ENCODE data around the gene PER1. TPM values are rescaled to one million over a fixed set of nuclear protein-coding genes. Genes with fewer than 3 reads are reported as not detected.
"Not testable (repeated sequence)": the region's sequence is repeated elsewhere in the genome, so short reads cannot be mapped to it uniquely, and the experiment has no call there.

PER1 gene
- total RNA-seq, 1 donor from 2014 or later: 21.9 TPM

DNA sequence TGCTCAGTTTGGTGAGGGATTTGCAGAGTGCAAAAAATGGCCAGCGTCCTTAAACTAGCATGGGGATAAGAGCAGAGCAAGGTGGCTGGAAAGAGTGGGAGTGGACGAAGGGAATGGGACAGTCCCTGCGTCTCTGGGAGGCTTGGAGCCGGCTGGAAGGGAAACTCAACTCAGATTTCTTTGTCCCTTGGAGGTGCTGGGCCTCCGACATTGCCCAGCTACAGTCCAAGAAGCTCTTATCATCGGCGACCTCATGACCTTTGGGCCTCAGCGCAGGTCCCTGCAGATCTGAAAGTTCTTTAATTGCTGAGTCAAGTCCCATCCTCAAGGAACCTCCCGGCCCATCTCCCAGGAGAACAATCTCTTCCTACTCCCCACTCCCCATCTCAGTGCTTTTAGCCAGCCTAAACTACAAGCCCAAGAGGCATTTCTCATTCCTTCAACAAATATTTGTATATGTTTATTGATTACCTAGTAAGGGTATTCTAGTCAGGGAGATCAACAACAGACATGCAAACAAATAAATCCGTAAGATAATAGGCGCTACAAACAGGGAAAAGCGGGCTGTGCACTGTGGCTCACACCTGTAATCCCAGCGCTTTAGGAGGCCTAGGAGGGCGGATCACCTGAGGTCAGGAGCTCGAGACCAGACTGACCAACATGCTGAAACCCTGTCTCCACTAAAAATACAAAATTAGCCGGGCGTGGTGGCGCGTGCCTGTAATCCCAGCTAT lies 25.0 kb upstream of the PER1 start:
- TF ChIP-seq, protein P1, sequence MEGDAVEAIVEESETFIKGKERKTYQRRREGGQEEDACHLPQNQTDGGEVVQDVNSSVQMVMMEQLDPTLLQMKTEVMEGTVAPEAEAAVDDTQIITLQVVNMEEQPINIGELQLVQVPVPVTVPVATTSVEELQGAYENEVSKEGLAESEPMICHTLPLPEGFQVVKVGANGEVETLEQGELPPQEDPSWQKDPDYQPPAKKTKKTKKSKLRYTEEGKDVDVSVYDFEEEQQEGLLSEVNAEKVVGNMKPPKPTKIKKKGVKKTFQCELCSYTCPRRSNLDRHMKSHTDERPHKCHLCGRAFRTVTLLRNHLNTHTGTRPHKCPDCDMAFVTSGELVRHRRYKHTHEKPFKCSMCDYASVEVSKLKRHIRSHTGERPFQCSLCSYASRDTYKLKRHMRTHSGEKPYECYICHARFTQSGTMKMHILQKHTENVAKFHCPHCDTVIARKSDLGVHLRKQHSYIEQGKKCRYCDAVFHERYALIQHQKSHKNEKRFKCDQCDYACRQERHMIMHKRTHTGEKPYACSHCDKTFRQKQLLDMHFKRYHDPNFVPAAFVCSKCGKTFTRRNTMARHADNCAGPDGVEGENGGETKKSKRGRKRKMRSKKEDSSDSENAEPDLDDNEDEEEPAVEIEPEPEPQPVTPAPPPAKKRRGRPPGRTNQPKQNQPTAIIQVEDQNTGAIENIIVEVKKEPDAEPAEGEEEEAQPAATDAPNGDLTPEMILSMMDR (IDR thresholded peaks at IDR 0.05; ENCODE audit: insufficient read depth, low read length, severe bottlenecking): no peak
- FAIRE-seq (no peak), DNase-seq (ENCODE audit: low read depth) (no peak)
- Histone ChIP-seq H3K36me3 (ENCODE audit: control insufficient read depth, insufficient read depth, low read length) (no peaks in the 10 kb centered on the region), H3K27me3 (ENCODE audit: control insufficient read depth, insufficient read depth, low read length) (no peaks in the 10 kb centered on the region), H3K4me3 (ENCODE audit: low read depth, low read length) (peak overlapping the region; percentile 63)

DNA sequence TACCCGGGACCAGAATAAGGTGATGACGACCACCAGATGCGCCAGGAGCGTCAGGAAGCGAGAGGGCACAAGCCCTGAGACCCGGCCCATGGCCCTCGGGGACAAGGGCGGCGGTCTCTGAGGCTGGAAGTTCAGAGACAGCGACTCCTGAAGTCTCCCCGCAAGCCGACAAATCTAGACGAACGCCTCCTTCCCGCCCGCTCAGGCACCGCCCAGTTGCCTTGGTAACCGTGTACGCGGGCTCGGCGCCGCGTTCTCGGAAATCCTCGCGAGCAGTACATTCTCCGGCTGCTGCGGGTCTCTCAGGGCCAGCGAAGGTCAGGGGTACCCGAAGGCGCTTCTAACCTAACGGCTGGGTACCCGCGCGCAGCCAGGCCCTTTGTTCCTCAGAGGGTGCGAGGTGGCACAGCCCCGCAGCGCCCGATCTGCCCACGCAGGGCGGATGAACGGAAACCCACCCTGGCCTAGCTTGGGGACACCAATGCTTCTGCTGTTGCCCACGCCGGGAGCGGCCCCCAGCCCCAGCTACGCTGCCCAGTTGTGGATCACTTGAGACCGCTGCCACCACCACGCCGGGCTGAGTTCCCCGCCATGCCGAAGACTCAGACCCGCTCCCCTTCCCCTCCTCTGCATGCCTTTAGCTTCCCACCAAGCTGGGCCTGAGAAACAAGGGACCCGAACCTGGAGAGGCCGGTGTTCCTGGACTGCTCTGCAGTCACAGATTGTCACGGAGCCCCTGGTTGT lies 24.2 kb upstream of the PER1 start, which contains the start of gene TMEM107:
Gene TMEM107, minus strand, starts transcription at position 184 of the 744 bp plus-strand sequence. Its CDS starts 94 bp downstream, at position 90.
- TF ChIP-seq, protein P1 (IDR thresholded peaks at IDR 0.05; ENCODE audit: insufficient read depth, low read length, severe bottlenecking): peak; percentile 22

DNA sequence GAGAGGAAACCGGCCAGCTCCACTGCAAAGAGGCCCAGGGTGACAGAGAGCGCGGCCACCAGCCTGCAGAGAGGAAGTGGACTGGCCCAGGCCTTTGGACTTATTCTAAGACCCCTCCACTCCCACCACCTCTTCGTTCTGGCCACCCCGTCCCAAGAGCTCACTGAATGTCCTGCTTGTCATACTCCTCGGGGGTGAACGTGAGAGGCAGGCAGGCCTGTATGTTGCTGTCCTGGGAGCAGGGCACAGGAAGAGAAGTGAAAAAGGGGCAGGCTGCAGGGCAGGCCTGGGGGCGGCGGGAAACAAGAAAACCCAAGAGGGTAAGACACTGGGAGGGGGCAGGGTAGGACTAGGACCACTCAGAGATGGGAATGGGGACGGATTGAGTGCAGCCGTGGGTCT lies 23.6 kb upstream of the PER1 start:
- TF ChIP-seq, protein P1 (IDR thresholded peaks at IDR 0.05; ENCODE audit: insufficient read depth, low read length, severe bottlenecking): no peak
- FAIRE-seq (no peak), DNase-seq (ENCODE audit: low read depth) (no peak)
- no peaks in the 10 kb centered on the region for H3K27me3 ChIP-seq (ENCODE audit: control insufficient read depth, insufficient read depth, low read length)
- peak overlapping the region; percentile 63 for H3K4me3 ChIP-seq (ENCODE audit: low read depth, low read length)
- H3K36me3 ChIP-seq (ENCODE audit: control insufficient read depth, insufficient read depth, low read length): no peaks in the 10 kb centered on the region

More for the DNA sequence above, 24.2 kb upstream of the PER1 start, which contains the start of gene TMEM107:
- FAIRE-seq (no peak), DNase-seq (ENCODE audit: low read depth) (peak; percentile 77)
- H3K27me3 ChIP-seq (ENCODE audit: control insufficient read depth, insufficient read depth, low read length): no peaks in the 10 kb centered on the region
- no peaks in the 10 kb centered on the region for H3K36me3 ChIP-seq (ENCODE audit: control insufficient read depth, insufficient read depth, low read length)
- peak within 1 kb of the TSS; percentile 63 for H3K4me3 ChIP-seq (ENCODE audit: low read depth, low read length)

DNA sequence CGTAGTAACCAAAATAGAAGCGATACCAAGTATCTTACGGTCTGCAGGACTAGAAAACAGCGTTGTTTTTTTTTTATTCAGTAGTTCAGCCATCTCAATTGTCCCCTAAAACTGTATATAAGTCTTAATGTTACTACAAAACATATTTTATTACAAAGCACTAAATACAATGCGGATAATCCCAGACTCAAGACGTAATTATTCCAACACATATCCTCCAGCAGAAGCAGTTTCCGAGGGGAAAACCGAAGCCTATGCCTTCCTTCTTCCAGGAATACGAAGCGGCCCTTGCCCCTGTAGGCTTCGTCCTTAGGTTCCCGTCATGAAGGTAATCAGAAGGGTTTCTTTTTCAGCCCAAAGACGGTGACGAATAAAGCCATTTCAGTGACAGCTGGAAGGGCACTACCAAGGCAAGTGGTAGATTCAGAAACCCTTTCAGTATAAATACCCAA lies 21.7 kb upstream of the PER1 start:
- H3K4me3 ChIP-seq (ENCODE audit: low read depth, low read length): peak overlapping the region; percentile 42
- DNase-seq (ENCODE audit: low read depth): no peak
- H3K27me3 ChIP-seq (ENCODE audit: control insufficient read depth, insufficient read depth, low read length): no peaks in the 10 kb centered on the region
- TF ChIP-seq, protein P1 (IDR thresholded peaks at IDR 0.05; ENCODE audit: insufficient read depth, low read length, severe bottlenecking): no peak
- no peak for FAIRE-seq
- no peaks in the 10 kb centered on the region for H3K36me3 ChIP-seq (ENCODE audit: control insufficient read depth, insufficient read depth, low read length)

- TF ChIP-seq, protein P1 (IDR thresholded peaks at IDR 0.05; ENCODE audit: insufficient read depth, low read length, severe bottlenecking): no peak
- DNase-seq (ENCODE audit: low read depth) (peak; percentile 98), FAIRE-seq (no peak)
- Histone ChIP-seq H3K36me3 (ENCODE audit: control insufficient read depth, insufficient read depth, low read length) (no peaks in the 10 kb centered on the region), H3K27me3 (ENCODE audit: control insufficient read depth, insufficient read depth, low read length) (no peaks in the 10 kb centered on the region), H3K4me3 (ENCODE audit: low read depth, low read length) (peak overlapping the region; percentile 42)
These were observed 21.1 kb upstream of the PER1 start for GRCh38 chr17:8173056-8173870.

DNA sequence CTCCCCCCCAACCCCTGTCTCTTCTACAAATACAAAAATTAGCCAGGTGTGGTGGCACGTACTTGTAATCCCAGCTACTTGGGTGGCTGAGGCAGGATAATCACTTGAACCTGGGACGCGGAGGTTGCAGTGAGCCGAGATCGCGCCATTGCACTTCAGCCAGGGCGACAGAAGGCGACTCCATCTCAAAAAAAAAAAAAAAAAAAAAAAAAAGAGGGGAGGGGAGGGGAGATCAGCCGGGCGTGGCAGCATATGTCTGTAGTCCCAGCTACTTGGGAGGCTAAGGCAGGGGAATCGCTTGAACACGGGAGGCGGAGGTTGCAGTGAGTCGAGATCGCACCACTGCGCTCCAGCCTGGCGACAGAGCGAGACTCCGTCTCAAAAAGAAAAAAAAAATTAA lies 18.0 kb upstream of the PER1 start:
- H3K27me3 ChIP-seq (ENCODE audit: control insufficient read depth, insufficient read depth, low read length); H3K4me3 ChIP-seq (ENCODE audit: low read depth, low read length); FAIRE-seq; H3K36me3 ChIP-seq (ENCODE audit: control insufficient read depth, insufficient read depth, low read length); DNase-seq (ENCODE audit: low read depth): not testable (repeated sequence)
